Glutamatergic neuron (in vitro differentiated cells): ENCODE measurements around the gene TFAP2C. TPM values are rescaled to one million over a fixed set of nuclear protein-coding genes. Genes with fewer than 3 reads are reported as not detected.

Source experiments
- DNase-seq: peaks from one replicate; pipeline ENCODE4 v3.0.0; 2022
- H3K27ac Mint-ChIP-seq: one replicate; pipeline ENCODE4 v1.8.0; 2020; ENCODE audit warnings: mild to moderate bottlenecking, mixed read lengths, inconsistent platforms; ENCODE audit not compliant: unreplicated experiment
- H3K27me3 Mint-ChIP-seq: one replicate; pipeline ENCODE4 v1.8.0; 2020; ENCODE audit warnings: mild to moderate bottlenecking, moderate library complexity, mixed read lengths, inconsistent platforms; ENCODE audit not compliant: unreplicated experiment
- H3K36me3 Mint-ChIP-seq: one replicate; pipeline ENCODE4 v1.8.0; 2020; ENCODE audit warnings: mild to moderate bottlenecking, mixed read lengths, inconsistent platforms; ENCODE audit not compliant: unreplicated experiment
- H3K4me1 Mint-ChIP-seq: one replicate; pipeline ENCODE4 v1.8.0; 2020; ENCODE audit warnings: mild to moderate bottlenecking, low read depth, mixed read lengths, inconsistent platforms; ENCODE audit not compliant: unreplicated experiment
- H3K4me3 Mint-ChIP-seq: one replicate; pipeline ENCODE4 v1.8.0; 2020; ENCODE audit warnings: mild to moderate bottlenecking, mixed read lengths, inconsistent platforms; ENCODE audit not compliant: unreplicated experiment
- H3K9me3 Mint-ChIP-seq: one replicate; pipeline ENCODE4 v1.8.0; 2020; ENCODE audit warnings: mild to moderate bottlenecking, moderate library complexity, mixed read lengths, inconsistent platforms; ENCODE audit not compliant: unreplicated experiment
- total RNA-seq: library from RNA; stranded (reverse); fragmentation: NEBNext Ultra II Directional; extraction: Animal tissue kit (Norgen Biotek cat#: 25700); gene quantifications from one replicate; pipeline ENCODE4 v1.2.1, GENCODE V29; 2021; ENCODE audit not compliant: unreplicated experiment
- TF ChIP-seq, protein P1 (sequence below): fragments of 200-600 bp; sonication (generic); IDR thresholded peaks from one replicate; pipeline ENCODE4 v1.5.0; 2021; ENCODE audit not compliant: partially characterized antibody, unreplicated experiment

Gene TFAP2C
- total RNA-seq, 1 donor from 2014 or later = 35.3 TPM

DNA sequence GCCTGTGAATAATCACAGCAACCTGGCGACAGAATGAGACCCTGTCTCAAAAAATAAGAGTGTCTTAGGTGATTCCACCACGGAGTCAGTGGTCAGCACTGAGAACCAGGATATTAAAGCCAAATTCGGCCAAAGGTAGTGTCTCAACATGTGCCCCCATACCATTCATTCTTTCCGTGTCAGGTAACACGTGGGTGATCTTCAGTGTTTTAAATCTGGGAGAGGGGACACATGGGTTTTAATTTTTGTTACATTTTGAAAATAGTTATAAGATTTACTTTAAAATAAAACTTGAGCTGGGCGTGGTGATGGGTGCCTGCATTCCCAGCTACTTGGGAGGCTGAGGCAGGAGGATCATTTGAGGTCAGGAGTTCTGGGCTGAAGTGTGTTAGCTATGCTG is 59.0 kb downstream of the TFAP2C start:
- H3K4me1 Mint-ChIP-seq = peaks cover 7% of the 10 kb centered on the region
- no peak overlapping the region for H3K4me3 Mint-ChIP-seq
- no peak for DNase-seq
- no peak overlapping the region for H3K27ac Mint-ChIP-seq
- TF ChIP-seq, protein P1, sequence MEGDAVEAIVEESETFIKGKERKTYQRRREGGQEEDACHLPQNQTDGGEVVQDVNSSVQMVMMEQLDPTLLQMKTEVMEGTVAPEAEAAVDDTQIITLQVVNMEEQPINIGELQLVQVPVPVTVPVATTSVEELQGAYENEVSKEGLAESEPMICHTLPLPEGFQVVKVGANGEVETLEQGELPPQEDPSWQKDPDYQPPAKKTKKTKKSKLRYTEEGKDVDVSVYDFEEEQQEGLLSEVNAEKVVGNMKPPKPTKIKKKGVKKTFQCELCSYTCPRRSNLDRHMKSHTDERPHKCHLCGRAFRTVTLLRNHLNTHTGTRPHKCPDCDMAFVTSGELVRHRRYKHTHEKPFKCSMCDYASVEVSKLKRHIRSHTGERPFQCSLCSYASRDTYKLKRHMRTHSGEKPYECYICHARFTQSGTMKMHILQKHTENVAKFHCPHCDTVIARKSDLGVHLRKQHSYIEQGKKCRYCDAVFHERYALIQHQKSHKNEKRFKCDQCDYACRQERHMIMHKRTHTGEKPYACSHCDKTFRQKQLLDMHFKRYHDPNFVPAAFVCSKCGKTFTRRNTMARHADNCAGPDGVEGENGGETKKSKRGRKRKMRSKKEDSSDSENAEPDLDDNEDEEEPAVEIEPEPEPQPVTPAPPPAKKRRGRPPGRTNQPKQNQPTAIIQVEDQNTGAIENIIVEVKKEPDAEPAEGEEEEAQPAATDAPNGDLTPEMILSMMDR = no peak
- peaks cover 4% of the 10 kb centered on the region for H3K27me3 Mint-ChIP-seq
- H3K36me3 Mint-ChIP-seq = peaks cover 3% of the 10 kb centered on the region
- H3K9me3 Mint-ChIP-seq = peaks cover 3% of the 10 kb centered on the region

Other genes starting within 250 kb of the TFAP2C start
- 12.4 TPM for gene AURKA, start 237.1 kb upstream of the TFAP2C start, total RNA-seq
- gene CSTF1, start 236.7 kb upstream of the TFAP2C start, total RNA-seq = 25.6 TPM
- not detected for gene CASS4, start 217.0 kb upstream of the TFAP2C start, total RNA-seq
- 66.3 TPM for gene RTF2, start 160.7 kb upstream of the TFAP2C start, total RNA-seq
- gene FAM209A, start 104.6 kb upstream of the TFAP2C start, total RNA-seq = not detected
- gene FAM209B, start 96.1 kb upstream of the TFAP2C start, total RNA-seq = not detected